Measurements from ENCODE around the gene MAP2K1.

DNA sequence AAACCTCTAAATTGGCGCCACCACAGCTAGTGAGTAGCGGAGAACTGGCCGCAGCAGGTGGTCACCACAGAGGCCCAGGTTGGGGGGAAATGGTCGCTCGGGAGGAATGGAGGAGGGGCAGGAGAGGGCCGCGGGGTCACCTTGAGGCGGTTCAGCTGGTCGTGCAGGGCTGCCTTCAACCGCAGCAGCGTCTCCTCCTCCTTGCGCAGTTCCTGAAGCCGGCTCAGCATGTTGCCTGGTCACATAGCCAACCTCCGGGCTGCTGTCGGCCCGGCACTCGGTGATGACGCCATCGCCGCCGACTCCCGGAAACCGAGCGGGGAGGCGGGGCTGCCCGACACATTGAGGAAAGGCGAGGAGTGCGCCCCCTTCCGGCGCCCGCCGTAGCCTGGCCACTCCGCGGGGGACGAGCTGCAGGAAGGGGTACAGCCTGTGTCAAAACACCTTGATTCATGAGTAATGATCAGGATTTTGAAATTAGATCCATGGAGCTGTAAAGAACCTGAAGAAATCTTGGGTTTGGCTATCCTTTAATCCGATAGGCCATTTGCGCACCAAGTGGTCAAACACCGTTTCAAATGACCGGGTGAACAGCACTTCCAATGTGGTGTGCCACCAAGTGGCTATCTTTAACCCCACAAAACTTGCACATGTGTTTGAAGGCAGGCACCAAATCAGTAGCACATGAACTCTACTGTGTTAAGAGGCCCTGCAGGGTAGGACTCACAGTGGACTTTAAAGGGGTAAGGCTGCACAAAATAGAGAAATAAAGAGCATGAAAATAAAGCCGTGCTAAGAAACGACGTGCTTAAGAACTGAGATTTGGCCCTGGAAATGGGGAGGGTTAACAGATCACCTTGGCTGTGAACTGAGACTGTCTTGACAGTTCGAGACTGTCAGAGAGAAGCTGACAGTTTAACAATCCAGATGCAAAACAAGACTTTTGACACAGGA lies 111.1 kb downstream of the MAP2K1 start, which contains the start of gene SNAPC5:
- TF ChIP-seq, protein P1, sequence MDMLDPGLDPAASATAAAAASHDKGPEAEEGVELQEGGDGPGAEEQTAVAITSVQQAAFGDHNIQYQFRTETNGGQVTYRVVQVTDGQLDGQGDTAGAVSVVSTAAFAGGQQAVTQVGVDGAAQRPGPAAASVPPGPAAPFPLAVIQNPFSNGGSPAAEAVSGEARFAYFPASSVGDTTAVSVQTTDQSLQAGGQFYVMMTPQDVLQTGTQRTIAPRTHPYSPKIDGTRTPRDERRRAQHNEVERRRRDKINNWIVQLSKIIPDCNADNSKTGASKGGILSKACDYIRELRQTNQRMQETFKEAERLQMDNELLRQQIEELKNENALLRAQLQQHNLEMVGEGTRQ (IDR thresholded peaks at IDR 0.05; ENCODE audit: borderline replicate concordance, low read depth, low read length) = no peak
- TF ChIP-seq, protein P2, sequence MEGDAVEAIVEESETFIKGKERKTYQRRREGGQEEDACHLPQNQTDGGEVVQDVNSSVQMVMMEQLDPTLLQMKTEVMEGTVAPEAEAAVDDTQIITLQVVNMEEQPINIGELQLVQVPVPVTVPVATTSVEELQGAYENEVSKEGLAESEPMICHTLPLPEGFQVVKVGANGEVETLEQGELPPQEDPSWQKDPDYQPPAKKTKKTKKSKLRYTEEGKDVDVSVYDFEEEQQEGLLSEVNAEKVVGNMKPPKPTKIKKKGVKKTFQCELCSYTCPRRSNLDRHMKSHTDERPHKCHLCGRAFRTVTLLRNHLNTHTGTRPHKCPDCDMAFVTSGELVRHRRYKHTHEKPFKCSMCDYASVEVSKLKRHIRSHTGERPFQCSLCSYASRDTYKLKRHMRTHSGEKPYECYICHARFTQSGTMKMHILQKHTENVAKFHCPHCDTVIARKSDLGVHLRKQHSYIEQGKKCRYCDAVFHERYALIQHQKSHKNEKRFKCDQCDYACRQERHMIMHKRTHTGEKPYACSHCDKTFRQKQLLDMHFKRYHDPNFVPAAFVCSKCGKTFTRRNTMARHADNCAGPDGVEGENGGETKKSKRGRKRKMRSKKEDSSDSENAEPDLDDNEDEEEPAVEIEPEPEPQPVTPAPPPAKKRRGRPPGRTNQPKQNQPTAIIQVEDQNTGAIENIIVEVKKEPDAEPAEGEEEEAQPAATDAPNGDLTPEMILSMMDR (IDR thresholded peaks at IDR 0.05) = peak; percentile 99
- TF ChIP-seq RXRA (IDR thresholded peaks at IDR 0.05; ENCODE audit: borderline replicate concordance, low read depth) (no peak), EP300 (IDR thresholded peaks at IDR 0.05; ENCODE audit: borderline replicate concordance in 1 of 2, low read depth in 1 of 2, low read length in 1 of 2) (no peak; a peak in 1 of 4 replicates), TAF1 (IDR thresholded peaks at IDR 0.05; ENCODE audit: borderline replicate concordance, low read depth, low read length) (peak; percentile 59; the same call in 1 of the 2 replicates)
- TF ChIP-seq, protein P3, sequence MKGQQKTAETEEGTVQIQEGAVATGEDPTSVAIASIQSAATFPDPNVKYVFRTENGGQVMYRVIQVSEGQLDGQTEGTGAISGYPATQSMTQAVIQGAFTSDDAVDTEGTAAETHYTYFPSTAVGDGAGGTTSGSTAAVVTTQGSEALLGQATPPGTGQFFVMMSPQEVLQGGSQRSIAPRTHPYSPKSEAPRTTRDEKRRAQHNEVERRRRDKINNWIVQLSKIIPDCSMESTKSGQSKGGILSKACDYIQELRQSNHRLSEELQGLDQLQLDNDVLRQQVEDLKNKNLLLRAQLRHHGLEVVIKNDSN (IDR thresholded peaks at IDR 0.05; ENCODE audit: borderline replicate concordance, low read depth) = no peak; the same call in 1 of the 2 replicates
- TF ChIP-seq, protein P4, sequence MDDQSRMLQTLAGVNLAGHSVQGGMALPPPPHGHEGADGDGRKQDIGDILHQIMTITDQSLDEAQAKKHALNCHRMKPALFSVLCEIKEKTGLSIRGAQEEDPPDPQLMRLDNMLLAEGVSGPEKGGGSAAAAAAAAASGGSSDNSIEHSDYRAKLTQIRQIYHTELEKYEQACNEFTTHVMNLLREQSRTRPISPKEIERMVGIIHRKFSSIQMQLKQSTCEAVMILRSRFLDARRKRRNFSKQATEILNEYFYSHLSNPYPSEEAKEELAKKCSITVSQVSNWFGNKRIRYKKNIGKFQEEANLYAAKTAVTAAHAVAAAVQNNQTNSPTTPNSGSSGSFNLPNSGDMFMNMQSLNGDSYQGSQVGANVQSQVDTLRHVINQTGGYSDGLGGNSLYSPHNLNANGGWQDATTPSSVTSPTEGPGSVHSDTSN (IDR thresholded peaks at IDR 0.05) = peak; percentile 55

Measured in SK-N-SH (cell line).